RPMI7951 (cell line): ENCODE measurements around the gene GFI1B. TPM values are rescaled to one million over a fixed set of nuclear protein-coding genes. Genes with fewer than 3 reads are reported as not detected.
A peak's percentile ranks its signal among the peaks of the same experiment; 100 is the strongest.

Experiments used
- DNase-seq: peaks from one replicate; pipeline ENCODE4 v3.0.0-alpha.2; 2012; ENCODE audit warnings: low read depth
- total RNA-seq: library from RNA; depleted of rRNA; stranded (reverse); fragments of >200 nt; shearing (Covaris generic); gene quantifications from 2 replicates; pipeline ENCODE4 v1.2.3, GENCODE V29; 2014

The GFI1B gene
- total RNA-seq, 1 experiment from 2014 or later, result not detected

- no peak for DNase-seq
Observed at GRCh38 chr9:132969783-132970182, 8.7 kb upstream of the GFI1B start.

GRCh38 chr9:132970324-132971062 lies 8.0 kb upstream of the GFI1B start:
- DNase-seq, result no peak

GRCh38 chr9:132973166-132973565 lies 5.3 kb upstream of the GFI1B start:
- DNase-seq, result no peak

- DNase-seq, result peak; percentile 34
Observed at GRCh38 chr9:132973713-132974112, 4.8 kb upstream of the GFI1B start.

- DNase-seq, result no peak
Observed at GRCh38 chr9:132975961-132976360, 2.5 kb upstream of the GFI1B start.

- no peak for DNase-seq
Observed at GRCh38 chr9:132976571-132976970, 1.9 kb upstream of the GFI1B start.

- DNase-seq, result no peak
Observed at GRCh38 chr9:132978112-132978450, 413 bp upstream of the GFI1B start.

- no peak for DNase-seq
Observed at GRCh38 chr9:132980157-132980556, 1.7 kb downstream of the GFI1B start.

GRCh38 chr9:132982458-132982857 lies 4.0 kb downstream of the GFI1B start:
- no peak for DNase-seq

GRCh38 chr9:132983491-132984201 lies 5.2 kb downstream of the GFI1B start:
- no peak for DNase-seq

- DNase-seq, result no peak
Observed at GRCh38 chr9:132984202-132985070, 5.9 kb downstream of the GFI1B start.

- no peak for DNase-seq
Observed at GRCh38 chr9:132985071-132985350, 6.5 kb downstream of the GFI1B start.

GRCh38 chr9:132985489-132985888 lies 7.0 kb downstream of the GFI1B start:
- no peak for DNase-seq

- no peak for DNase-seq
Observed at GRCh38 chr9:132986114-132986513, 7.6 kb downstream of the GFI1B start.

- no peak for DNase-seq
Observed at GRCh38 chr9:132986640-132987620, 8.4 kb downstream of the GFI1B start.

- DNase-seq, result no peak
Observed at GRCh38 chr9:132988244-132989013, 9.9 kb downstream of the GFI1B start.

GRCh38 chr9:132989014-132989310 lies 10.5 kb downstream of the GFI1B start:
- no peak for DNase-seq

GRCh38 chr9:132989414-132989996 lies 11.0 kb downstream of the GFI1B start:
- DNase-seq, result no peak

GRCh38 chr9:132989998-132990557 lies 11.6 kb downstream of the GFI1B start:
- DNase-seq, result peak; percentile 20

- no peak for DNase-seq
Observed at GRCh38 chr9:132990781-132991180, 12.3 kb downstream of the GFI1B start.
